H1 (cell line): ENCODE results near the gene ILK. TPM values are rescaled to one million over a fixed set of nuclear protein-coding genes. Genes with fewer than 3 reads are reported as not detected.

Experiments
- ASH2L ChIP-seq: fragments of 200-600, 300-600 bp; sonication (generic); IDR thresholded peaks from one replicate; pipeline ENCODE4 v1.7.1; 2017; ENCODE audit warnings: low read length
- CHD1 ChIP-seq: IDR thresholded peaks from 2 replicates; pipeline ENCODE4 v1.6.1; 2012; ENCODE audit warnings: low read depth, low read length, improper control_type of control experiment
- CHD2 ChIP-seq: IDR thresholded peaks from 2 replicates; pipeline ENCODE4 v1.6.1; 2012; ENCODE audit warnings: low read length, improper control_type of control experiment
- EZH2 ChIP-seq: fragments of 200-600 bp; sonication (generic); IDR thresholded peaks from 2 replicates; pipeline ENCODE4 v1.7.1; 2012; ENCODE audit warnings: low read depth, mild to moderate bottlenecking, moderate library complexity, low read length, inconsistent platforms; ENCODE audit not compliant: severe bottlenecking
- HDAC6 ChIP-seq: IDR thresholded peaks from one replicate; pipeline ENCODE4 v1.7.1; 2012; ENCODE audit warnings: low read depth, mild to moderate bottlenecking, inconsistent platforms, low read length, moderate library complexity
- JUN ChIP-seq: IDR thresholded peaks from 2 replicates; pipeline ENCODE4 v1.6.1; 2011; ENCODE audit warnings: low read depth, mild to moderate bottlenecking, improper control_type of control experiment, low read length
- MAFK ChIP-seq: IDR thresholded peaks from 2 replicates; pipeline ENCODE4 v1.6.1; 2012; ENCODE audit warnings: low read depth, mild to moderate bottlenecking, improper control_type of control experiment, low read length
- NRF1 ChIP-seq: IDR thresholded peaks from 2 replicates; pipeline ENCODE4 v1.6.1; 2011; ENCODE audit warnings: mild to moderate bottlenecking, low read depth, low read length, improper control_type of control experiment
- SUZ12 ChIP-seq: fragments of 200-600 bp; sonication (generic); IDR thresholded peaks from 2 replicates; pipeline ENCODE4 v1.6.1; 2012; ENCODE audit warnings: mild to moderate bottlenecking, inconsistent platforms, low read length, moderate library complexity, mixed read lengths
- TBP ChIP-seq: IDR thresholded peaks from 2 replicates; pipeline ENCODE4 v1.6.1; 2011; ENCODE audit warnings: low read depth, low read length, improper control_type of control experiment
- YY1 ChIP-seq: IDR thresholded peaks from 2 replicates; pipeline ENCODE4 v1.6.1; 2011; ENCODE audit warnings: low read depth, mild to moderate bottlenecking, low read length
- polyA plus RNA-seq, 7 experiments: library from polyadenylated mRNA; depleted of rRNA in 3 of 7; stranded (reverse) in 5 of 7; unstranded in 2 of 7; fragments of >200 nt in 5 of 7; fragments of 200-250 nt in 2 of 7; gene quantifications; 1 replicate in 5 of 7; 2 replicates in 1 of 7; 4 replicates in 1 of 7; pipeline versions ENCODE4 v1.2.1 to v1.2.3, GENCODE V29; 2011 to 2013; ENCODE audit warnings: missing spikeins in 2 of 7, mixed read lengths in 2 of 7
- total RNA-seq: library from RNA; stranded (reverse); fragmentation: NEBNext Ultra II Directional; extraction: Animal tissue kit (Norgen Biotek cat#: 25700); gene quantifications from 2 replicates; pipeline ENCODE4 v1.2.1, GENCODE V29; 2021
- TF ChIP-seq, protein P1 (sequence below): IDR thresholded peaks from 2 replicates; pipeline ENCODE4 v1.6.1; 2012; ENCODE audit warnings: inconsistent platforms
- TF ChIP-seq, protein P2 (sequence below): IDR thresholded peaks from 2 replicates; pipeline ENCODE4 v1.6.1; 2011; ENCODE audit warnings: low read depth, mild to moderate bottlenecking, low read length; ENCODE audit not compliant: insufficient read depth
- TF ChIP-seq, protein P3 (sequence below): IDR thresholded peaks from 2 replicates; pipeline ENCODE4 v1.6.1; 2012; ENCODE audit warnings: low read length, inconsistent platforms
- TF ChIP-seq, protein P4 (sequence below): IDR thresholded peaks from 2 replicates; pipeline ENCODE4 v1.6.1; 2012; ENCODE audit warnings: inconsistent platforms

ILK gene
- total and polyA plus RNA-seq, 2 of the 8 experiments (the other 6 are each of a cell fraction or from before 2014, with no cell fraction given): 91.4 to 132 TPM

- TF ChIP-seq, protein P1, sequence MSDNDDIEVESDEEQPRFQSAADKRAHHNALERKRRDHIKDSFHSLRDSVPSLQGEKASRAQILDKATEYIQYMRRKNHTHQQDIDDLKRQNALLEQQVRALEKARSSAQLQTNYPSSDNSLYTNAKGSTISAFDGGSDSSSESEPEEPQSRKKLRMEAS: peak; percentile 98
- TF ChIP-seq CHD1 (no peak), NRF1 (peak; percentile 41; the same call in 1 of the 2 replicates), JUN (no peak), TBP (no peak), ASH2L (peak; percentile 26), MAFK (no peak), YY1 (no peak), EZH2 (peak; percentile 62), HDAC6 (no peak), SUZ12 (peak; percentile 70), CHD2 (no peak)
- TF ChIP-seq, protein P2, sequence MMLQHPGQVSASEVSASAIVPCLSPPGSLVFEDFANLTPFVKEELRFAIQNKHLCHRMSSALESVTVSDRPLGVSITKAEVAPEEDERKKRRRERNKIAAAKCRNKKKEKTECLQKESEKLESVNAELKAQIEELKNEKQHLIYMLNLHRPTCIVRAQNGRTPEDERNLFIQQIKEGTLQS: no peak
- TF ChIP-seq, protein P3, sequence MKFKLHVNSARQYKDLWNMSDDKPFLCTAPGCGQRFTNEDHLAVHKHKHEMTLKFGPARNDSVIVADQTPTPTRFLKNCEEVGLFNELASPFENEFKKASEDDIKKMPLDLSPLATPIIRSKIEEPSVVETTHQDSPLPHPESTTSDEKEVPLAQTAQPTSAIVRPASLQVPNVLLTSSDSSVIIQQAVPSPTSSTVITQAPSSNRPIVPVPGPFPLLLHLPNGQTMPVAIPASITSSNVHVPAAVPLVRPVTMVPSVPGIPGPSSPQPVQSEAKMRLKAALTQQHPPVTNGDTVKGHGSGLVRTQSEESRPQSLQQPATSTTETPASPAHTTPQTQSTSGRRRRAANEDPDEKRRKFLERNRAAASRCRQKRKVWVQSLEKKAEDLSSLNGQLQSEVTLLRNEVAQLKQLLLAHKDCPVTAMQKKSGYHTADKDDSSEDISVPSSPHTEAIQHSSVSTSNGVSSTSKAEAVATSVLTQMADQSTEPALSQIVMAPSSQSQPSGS: no peak
- TF ChIP-seq, protein P4, sequence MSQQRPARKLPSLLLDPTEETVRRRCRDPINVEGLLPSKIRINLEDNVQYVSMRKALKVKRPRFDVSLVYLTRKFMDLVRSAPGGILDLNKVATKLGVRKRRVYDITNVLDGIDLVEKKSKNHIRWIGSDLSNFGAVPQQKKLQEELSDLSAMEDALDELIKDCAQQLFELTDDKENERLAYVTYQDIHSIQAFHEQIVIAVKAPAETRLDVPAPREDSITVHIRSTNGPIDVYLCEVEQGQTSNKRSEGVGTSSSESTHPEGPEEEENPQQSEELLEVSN: peak; percentile 97
Observed at GRCh38 chr11:6629892-6630631, 26.5 kb downstream of the ILK start (continued).
